ENCODE results near the gene RRAS2. TPM values are rescaled to one million over a fixed set of nuclear protein-coding genes. Genes with fewer than 3 reads are reported as not detected.

RRAS2 gene
- total RNA-seq, 1 experiment from 2014 or later = 158 TPM

- H3K27me3 ChIP-seq (ENCODE audit: insufficient read depth, low read length) = no peaks in the 10 kb centered on the region
- H3K9ac ChIP-seq (ENCODE audit: extremely low read depth, insufficient read length, low read length) = no peak overlapping the region
- H3K79me2 ChIP-seq (ENCODE audit: insufficient read depth, low read length) = no peaks in the 10 kb centered on the region
- no peak overlapping the region for H3T11ph ChIP-seq (ENCODE audit: low read length)
- H4K5ac ChIP-seq (ENCODE audit: insufficient read length, low read depth, low read length) = no peak overlapping the region
- DNase-seq = no peak
- no peak overlapping the region for H3K4me2 ChIP-seq (ENCODE audit: insufficient read depth, insufficient read length, low read length)
- H2AK5ac ChIP-seq (ENCODE audit: insufficient read length, low read length) = no peak overlapping the region
- no peaks in the 10 kb centered on the region for H3K36me3 Mint-ChIP-seq (ENCODE audit: insufficient read depth in 1 of 3, low read depth in 3 of 3)
- H4K20me1 ChIP-seq (ENCODE audit: control insufficient read depth, insufficient read depth, insufficient read length) = no peaks in the 10 kb centered on the region
- no peak overlapping the region for H3K23ac ChIP-seq (ENCODE audit: insufficient read length, low read depth, low read length)
- H4K8ac ChIP-seq (replicated peaks; ENCODE audit: insufficient read length, low read depth, low read length) = no peak overlapping the region
- H3K27me3 Mint-ChIP-seq (ENCODE audit: low read depth) = peaks cover 8% of the 10 kb centered on the region
- no peak overlapping the region for H3K4ac ChIP-seq (ENCODE audit: low read depth, low read length)
- no peaks in the 10 kb centered on the region for H3K23me2 ChIP-seq (ENCODE audit: insufficient read length, low read depth, low read length, poor library complexity, severe bottlenecking)
- no peak overlapping the region for H3K27ac ChIP-seq (ENCODE audit: insufficient read length, low read depth, low read length)
- no peaks in the 10 kb centered on the region for H3K9me3 ChIP-seq (ENCODE audit: control insufficient read depth, low read depth, low read length)
- H3K9me3 Mint-ChIP-seq = no peaks in the 10 kb centered on the region
- no peak overlapping the region for H3K27ac Mint-ChIP-seq
- H3K79me1 ChIP-seq (ENCODE audit: insufficient read depth, low read depth, low read length, poor library complexity, severe bottlenecking) = no peaks in the 10 kb centered on the region
- H2BK20ac ChIP-seq (ENCODE audit: low read depth, low read length, poor library complexity, severe bottlenecking) = no peak overlapping the region
- no peak overlapping the region for H3K14ac ChIP-seq (ENCODE audit: insufficient read depth, low read length)
- H3K4me1 Mint-ChIP-seq = no peaks in the 10 kb centered on the region
- H3K18ac ChIP-seq (ENCODE audit: insufficient read length, low read depth, low read length) = no peak overlapping the region
- no peak overlapping the region for H2BK15ac ChIP-seq (ENCODE audit: low read depth, low read length)
- no peak overlapping the region for H4K91ac ChIP-seq (ENCODE audit: insufficient read length, low read depth, low read length)
- no peak overlapping the region for H3K4me3 Mint-ChIP-seq
- H2AFZ ChIP-seq (ENCODE audit: low read length) = no peak overlapping the region
- H3K4me1 ChIP-seq (ENCODE audit: insufficient read depth, low read length) = no peaks in the 10 kb centered on the region
- WGBS (ENCODE audit: extremely low coverage, insufficient read length, low lambda C conversion rate) = no CpG with 5 or more reads among the region's 2 CpGs
- TF ChIP-seq CTCF (conservative IDR thresholded peaks at IDR 0.05) = no peak
- no peak overlapping the region for H3K56ac ChIP-seq (ENCODE audit: insufficient read length, low read depth, low read length)
- no peak overlapping the region for H2BK12ac ChIP-seq (ENCODE audit: insufficient read length, low read depth, low read length)
- no peak overlapping the region for H2BK120ac ChIP-seq (ENCODE audit: low read depth, low read length, poor library complexity, severe bottlenecking)
- no peak overlapping the region for H2BK5ac ChIP-seq (ENCODE audit: insufficient read length, low read length)
Measured at GRCh38 chr11:14255238-14255534, 103.8 kb downstream of the RRAS2 start.

All from H9 (cell line).